Hepatic stellate cell (primary cell): Measurements from ENCODE around the gene DHRS9.
"Not testable (repeated sequence)": the region's sequence is repeated elsewhere in the genome, so short reads cannot be mapped to it uniquely, and the experiment has no call there.

Experiments
- DNase-seq: peaks from one replicate; pipeline ENCODE4 v3.0.0; 2011; ENCODE audit warnings: low spot score

Gene DHRS9

DNA sequence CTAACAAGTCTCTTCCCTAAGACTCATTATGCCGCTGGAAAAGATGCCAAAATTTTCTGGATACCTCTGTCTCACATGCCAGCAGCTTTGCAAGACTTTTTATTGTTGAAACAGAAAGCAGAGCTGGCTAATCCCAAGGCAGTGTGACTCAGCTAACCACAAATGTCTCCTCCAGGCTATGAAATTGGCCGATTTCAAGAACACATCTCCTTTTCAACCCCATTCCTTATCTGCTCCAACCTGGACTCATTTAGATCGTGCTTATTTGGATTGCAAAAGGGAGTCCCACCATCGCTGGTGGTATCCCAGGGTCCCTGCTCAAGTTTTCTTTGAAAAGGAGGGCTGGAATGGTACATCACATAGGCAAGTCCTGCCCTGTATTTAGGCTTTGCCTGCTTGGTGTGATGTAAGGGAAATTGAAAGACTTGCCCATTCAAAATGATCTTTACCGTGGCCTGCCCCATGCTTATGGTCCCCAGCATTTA, 26.3 kb downstream of the DHRS9 start:
- peak; percentile 27 for DNase-seq

- no peak for DNase-seq
These were observed 35.5 kb downstream of the DHRS9 start for GRCh38 chr2:169104848-169105247.

- no peak for DNase-seq
These were observed 36.1 kb downstream of the DHRS9 start for GRCh38 chr2:169105476-169105875.

GRCh38 chr2:169106134-169106533, 36.8 kb downstream of the DHRS9 start:
- no peak for DNase-seq

GRCh38 chr2:169106563-169107545, 37.5 kb downstream of the DHRS9 start:
- no peak for DNase-seq

DNA sequence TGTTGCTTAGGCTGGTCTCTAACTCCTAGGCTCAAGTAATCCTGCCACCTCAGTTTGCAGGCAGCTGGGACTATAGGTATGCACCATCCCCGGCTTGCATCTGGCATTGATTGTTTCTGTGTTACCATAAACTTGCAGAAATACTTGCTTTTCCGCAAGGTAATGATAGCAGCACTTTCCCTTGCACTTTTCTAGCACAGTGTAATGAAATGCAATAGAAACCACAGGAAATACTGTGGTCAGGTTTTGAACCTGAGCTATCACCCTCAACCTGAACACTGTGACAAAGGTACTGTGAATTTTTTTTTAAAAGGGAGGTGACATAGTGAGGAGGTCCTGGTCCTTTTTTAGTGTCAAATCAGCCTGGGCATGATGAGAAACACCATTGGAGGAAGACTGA, 38.3 kb downstream of the DHRS9 start:
- DNase-seq: no peak

DNA sequence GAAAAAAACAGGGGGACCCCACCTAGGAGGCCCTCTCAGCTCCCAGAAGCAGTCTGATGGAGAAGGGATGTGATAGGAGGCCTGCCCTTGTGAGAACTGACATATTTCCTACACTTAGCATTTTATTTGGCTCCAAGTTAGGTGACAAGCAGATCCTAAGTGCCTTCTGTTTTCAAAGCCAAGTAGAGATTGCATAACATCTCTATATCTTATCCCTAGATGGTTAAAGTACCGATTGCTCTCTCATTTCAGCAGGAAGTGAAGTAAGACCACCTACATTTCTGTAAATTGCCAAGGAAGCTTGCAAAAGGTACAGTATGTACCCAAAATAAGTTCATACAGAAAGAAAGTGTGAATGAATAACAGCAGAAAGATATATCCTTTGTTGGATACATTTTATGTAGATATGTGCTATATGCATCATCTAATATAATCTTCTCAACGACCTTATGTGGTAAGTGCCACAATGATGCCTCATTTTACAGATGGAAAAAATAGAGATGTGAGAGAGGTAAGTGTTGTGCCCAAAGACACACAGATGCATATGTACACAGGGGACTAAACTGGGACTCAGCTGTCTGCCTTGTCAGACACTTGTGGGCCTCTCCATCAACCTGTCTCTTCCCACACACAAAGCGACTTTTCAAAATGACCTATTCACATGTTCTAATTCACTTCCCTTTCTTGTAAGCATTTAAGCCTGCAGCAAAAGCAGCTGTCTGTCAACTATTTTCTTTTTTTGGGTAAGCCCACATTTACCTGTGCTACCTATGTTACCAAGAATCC, 38.9 kb downstream of the DHRS9 start:
- no peak for DNase-seq

- DNase-seq: peak; percentile 65
These were observed 40.4 kb downstream of the DHRS9 start for GRCh38 chr2:169109502-169110409.

DNA sequence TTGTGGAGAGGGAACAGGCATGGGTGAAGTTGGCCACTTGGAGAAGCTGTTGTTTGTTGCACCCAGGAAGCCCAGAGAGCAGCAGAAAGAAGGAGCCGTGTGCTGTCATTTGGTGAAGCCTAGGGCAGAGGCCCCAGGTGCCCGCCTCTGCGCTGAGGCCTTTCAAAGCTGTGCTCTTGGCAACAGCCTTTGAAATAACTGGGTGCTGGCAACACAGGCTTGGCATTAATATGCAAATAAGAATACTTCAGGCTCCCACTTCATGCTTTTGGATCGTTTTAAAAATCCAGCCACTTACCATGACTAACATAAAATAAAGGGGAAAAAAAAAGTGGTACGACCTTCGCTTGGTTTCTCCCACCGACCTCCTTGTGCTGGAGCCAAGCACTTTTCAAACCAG, 41.1 kb downstream of the DHRS9 start:
- DNase-seq: no peak

GRCh38 chr2:169110916-169111315, 41.6 kb downstream of the DHRS9 start:
- DNase-seq: no peak

- no peak for DNase-seq
These were observed 43.5 kb downstream of the DHRS9 start for GRCh38 chr2:169112841-169113240.

DNA sequence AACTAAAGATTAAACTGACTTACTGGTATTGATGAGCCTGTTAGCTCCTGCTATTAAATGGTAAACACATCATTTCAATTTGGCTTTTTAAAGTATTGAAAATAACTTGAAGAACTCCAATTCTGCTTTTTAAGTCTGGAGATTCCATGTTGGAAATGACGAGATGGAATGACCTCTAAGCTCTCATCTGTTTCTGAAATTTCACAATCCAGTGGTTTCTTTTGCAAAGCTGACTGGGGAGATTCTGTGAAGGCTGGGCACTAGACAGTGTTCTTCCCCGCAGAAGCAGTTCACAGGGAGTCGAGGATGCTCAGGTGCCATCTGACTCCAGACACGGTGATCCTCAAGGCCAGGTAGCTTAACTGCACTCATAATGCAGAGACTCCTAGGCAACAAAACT, 44.7 kb downstream of the DHRS9 start:
- no peak for DNase-seq

DNA sequence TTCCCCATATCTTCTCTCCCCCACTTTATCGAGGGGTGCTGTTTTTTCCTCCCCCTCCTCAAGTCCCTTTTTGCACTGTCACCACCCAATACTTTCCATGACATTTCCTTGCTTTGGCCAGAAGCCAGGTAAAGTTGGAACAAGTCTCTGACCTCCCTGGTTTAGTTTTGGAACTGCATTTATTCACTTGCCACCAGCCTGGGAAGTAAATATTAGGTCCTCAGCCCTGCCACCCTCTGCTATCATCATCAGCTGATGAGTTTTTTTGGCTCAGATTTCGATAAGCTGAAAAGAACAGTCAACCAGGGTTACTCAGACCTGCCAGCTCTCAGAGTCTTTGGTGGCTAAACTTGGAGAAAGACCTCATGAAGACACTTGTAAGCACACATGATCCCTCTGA, 47.0 kb downstream of the DHRS9 start:
- no peak for DNase-seq

- no peak for DNase-seq
These were observed 47.6 kb downstream of the DHRS9 start for GRCh38 chr2:169116993-169117392.

DNA sequence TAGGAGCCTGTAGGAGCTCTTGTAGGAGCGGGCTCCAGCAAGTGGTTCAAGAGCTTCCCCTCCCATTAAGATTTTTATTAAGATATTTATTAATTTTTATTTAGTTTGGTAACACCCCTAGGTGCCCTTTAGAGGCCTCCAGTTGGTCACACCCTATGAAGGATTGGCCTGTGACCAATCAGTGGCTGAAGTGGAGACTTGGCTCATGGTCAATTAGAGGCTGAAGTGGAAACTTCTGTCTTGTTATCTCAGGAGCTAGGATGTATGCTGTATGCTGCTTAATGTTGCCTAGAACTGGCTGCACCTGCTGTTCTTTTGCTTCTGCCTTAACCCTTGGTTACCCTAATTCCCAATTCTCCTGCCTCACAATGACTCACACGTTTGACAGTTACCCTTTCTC, 48.7 kb downstream of the DHRS9 start:
- no peak for DNase-seq

GRCh38 chr2:169119123-169119760, 49.9 kb downstream of the DHRS9 start:
- DNase-seq: no peak

DNA sequence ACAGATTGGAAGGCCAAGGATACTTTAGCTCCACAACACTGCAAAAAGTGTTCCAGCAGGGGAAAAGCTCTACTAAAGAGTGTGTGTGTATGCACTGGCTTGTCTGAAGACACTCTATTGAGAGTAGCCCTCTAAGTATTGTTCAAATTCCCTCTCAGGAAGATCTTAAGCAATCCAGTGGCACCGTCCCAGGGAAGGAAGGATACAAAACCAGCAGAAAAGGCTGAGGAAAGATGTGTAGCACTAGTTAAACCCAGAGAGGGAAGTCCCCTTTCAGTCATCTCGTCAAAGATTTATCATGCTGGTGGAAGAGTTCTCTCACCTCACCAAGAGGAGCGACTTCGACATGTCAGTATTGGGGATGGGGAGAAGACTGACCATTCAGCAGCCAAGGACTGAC, 50.5 kb downstream of the DHRS9 start:
- no peak for DNase-seq

DNA sequence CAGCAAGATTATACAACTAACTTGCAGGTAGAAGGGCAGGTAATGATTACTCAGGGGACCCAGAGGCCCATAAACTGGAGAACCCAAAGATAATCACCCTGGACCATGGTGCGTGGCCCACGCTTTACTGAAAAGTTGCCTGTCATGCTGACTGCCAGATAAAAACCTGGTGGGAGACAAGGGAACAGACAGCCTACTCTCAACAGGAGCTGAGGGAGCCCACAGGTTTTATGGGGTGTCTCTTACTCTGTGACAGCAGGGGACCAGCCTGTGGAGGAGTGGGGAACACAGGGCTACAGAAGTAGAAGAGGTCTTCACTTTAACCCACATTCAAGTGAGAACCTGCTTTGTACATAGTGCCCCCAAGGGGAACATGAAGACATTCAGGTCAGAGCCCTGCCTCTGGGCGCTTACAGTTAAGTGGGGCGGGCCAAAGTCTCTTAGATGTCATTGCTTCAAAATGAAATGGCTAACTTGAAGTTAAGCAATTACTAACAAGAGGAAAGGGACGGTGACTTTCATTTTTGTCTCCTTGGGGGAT, 60.4 kb downstream of the DHRS9 start:
- no peak for DNase-seq

GRCh38 chr2:169131587-169132512, 62.5 kb downstream of the DHRS9 start:
- peak; percentile 22 for DNase-seq

DNA sequence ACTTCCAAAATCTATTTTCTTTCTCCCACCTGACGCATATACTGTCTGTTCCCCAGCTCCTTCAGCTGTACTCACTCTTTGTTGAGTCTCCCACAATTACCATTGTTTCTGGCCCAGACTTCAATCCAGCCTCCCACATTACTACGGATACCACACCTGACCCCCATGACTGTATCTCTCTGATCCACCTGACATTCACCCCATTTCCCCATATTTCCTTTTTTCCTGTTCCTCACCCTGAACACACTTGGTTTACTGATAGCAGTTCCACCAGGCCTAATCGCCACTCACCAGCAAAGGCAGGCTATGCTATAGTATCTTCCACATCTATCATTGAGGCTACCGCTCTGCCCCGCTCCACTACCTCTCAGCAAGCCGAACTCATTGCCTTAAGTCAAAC, 64.9 kb downstream of the DHRS9 start:
- not testable (repeated sequence) for DNase-seq
